HUDEP-2 (cell line): ENCODE measurements around the gene ATOH8.

ENCODE experiments used
- DNase-seq, 76 experiments: peaks; one replicate each; lab custom pipeline; 2025; ENCODE audit not compliant: unreplicated experiment in 76 of 76; lab: John Stamatoyannopoulos, UW

ATOH8 gene

DNA sequence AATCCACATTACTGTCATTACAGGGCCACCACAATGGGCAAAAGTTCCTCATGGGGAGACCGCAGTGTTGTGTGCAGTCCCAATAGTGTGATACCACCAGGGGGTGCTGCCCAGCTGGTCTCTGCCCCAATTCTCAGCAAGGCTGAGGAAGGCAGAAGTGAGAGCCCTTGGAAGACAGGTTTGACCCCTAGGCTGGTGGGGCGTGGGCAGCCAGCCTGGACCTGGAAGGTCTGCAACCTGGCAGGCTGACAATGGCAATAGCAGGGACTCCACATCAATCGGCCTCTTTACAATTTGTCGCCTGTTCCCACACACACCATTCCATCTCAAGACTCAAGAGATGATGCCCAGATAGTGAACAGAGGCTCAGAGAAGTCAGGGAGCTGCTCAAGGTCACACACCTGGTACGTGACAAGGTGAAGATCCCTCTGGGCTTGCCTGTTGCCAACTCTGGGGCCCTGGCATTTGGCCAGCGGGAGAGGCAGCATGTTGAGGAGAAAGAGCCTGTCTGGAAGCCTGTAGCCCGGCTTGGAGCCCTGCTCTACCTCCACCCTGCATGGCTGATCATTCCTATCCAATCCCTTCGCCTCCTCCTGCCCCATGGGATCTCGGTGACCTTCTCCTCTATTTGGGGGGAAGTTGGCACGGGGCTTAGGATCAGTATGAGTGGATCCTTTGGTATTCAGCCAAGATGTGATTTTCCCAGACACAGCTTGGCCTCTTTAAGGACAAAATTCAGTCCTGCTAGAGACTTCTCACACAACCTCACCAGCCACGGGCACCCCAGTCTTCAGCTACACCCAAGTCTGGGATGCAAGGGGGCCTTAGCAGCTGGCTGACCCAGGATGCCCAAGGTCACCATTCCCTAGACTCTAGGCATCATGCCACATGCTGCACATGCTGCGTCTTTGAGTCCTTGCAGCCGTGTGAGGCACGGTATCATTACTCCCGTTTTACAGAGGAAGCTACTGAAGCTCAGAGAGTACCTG lies 2.9 kb upstream of the ATOH8 start:
- DNase-seq: peak in 46 of 76 experiments; percentile 2 to 60 (median 28)

GRCh38 chr2:85751627-85752026 lies 2.2 kb upstream of the ATOH8 start:
- DNase-seq: no peak

GRCh38 chr2:85753035-85753524 lies 711 bp upstream of the ATOH8 start:
- no peak for DNase-seq

DNA sequence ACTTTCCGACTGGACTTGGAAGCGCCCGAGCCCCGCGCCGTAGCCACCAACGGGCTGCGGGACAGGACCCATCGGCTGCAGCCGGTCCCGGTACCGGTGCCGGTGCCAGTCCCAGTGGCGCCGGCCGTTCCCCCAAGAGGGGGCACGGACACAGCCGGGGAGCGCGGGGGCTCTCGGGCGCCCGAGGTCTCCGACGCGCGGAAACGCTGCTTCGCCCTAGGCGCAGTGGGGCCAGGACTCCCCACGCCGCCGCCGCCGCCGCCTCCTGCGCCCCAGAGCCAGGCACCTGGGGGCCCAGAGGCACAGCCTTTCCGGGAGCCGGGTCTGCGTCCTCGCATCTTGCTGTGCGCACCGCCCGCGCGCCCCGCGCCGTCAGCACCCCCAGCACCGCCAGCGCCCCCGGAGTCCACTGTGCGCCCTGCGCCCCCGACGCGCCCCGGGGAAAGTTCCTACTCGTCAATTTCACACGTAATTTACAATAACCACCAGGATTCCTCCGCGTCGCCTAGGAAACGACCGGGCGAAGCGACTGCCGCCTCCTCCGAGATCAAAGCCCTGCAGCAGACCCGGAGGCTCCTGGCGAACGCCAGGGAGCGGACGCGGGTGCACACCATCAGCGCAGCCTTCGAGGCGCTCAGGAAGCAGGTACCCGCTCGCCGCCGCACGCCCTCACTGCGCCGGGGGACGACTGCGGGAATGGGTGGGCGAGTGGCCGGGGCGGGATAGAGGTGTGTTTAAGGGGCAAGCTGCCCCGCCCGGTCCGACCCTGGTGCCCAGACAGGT lies 713 bp downstream of the ATOH8 start:
- DNase-seq: no peak

- DNase-seq: no peak
Observed at GRCh38 chr2:85755122-85756027, 1.6 kb downstream of the ATOH8 start.

GRCh38 chr2:85756195-85756594 lies 2.4 kb downstream of the ATOH8 start:
- no peak for DNase-seq

GRCh38 chr2:85756822-85757435 lies 3.1 kb downstream of the ATOH8 start:
- DNase-seq: no peak

- DNase-seq: no peak
Observed at GRCh38 chr2:85757860-85758259, 4.1 kb downstream of the ATOH8 start.

- no peak for DNase-seq
Observed at GRCh38 chr2:85758361-85759256, 4.8 kb downstream of the ATOH8 start.

DNA sequence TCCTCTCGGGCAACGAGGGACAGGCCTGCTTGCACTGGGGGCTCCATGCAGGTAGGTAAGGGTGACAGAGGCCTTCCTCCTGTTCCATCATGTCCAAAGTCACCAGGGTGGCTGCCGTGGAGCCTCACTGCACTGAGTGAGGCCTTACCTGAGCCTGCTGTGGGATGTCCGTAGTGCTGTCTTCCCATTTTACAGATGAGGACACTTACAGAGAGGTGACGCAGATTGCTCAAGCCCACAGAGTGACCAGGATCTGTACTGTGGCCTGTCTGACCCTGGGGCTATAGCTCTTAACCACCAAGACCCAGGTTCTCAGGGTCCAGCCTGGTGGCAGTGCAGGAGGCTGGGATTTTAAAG lies 5.4 kb downstream of the ATOH8 start:
- no peak for DNase-seq

DNA sequence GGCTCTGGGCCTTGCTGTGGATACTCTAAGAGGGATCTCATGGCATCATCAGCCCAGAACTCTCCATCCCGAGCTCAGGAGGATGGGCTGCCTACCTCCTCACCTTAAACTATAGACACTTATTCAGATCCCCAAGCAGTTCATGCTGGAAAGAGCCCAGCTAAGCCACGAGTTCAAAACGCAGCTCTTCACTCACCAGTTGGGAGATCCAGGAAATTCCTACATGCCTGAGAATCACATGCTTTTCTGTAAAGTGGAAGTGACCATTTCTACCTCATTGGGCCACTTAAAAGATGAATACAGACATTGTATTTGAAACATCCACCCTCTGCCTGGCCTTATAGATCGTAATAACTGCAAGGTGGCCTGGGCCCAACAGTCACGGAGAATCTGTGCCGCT lies 6.6 kb downstream of the ATOH8 start:
- no peak for DNase-seq

DNA sequence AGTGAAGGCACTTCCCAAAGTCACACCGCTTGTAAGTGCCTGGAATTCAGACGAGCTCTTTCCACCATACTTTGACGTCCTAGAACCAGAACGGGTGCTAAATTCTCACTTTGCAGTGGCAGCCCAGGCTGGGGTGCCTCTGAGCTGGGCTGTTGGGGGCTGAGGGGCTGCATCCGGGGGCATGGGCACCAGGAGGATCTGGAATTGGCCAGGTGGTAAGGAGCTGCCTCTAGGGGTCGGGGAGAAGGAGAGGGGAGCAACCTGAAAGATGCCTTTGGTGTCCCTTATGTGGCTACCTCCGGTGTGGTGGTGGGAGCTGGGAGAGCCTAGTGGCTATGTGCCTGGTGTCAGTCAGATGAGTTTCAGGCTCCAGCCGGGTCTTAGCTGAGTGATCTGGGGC lies 7.1 kb downstream of the ATOH8 start:
- DNase-seq: no peak

GRCh38 chr2:85761512-85761944 lies 7.7 kb downstream of the ATOH8 start:
- no peak for DNase-seq

GRCh38 chr2:85761946-85762345 lies 8.2 kb downstream of the ATOH8 start:
- DNase-seq: no peak

GRCh38 chr2:85763132-85763531 lies 9.3 kb downstream of the ATOH8 start:
- DNase-seq: no peak

DNA sequence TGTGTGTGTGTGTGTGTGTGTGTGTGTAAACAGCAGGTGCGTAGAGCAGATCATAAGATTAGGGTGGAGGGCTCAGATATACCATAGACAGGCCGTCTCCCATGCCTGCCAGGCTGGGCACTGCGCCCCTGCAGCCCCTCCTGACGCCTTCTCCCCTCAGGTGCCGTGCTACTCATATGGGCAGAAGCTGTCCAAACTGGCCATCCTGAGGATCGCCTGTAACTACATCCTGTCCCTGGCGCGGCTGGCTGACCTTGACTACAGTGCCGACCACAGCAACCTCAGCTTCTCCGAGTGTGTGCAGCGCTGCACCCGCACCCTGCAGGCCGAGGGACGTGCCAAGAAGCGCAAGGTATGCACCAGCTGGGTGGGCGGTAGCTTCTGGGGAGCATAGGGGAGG lies 10.0 kb downstream of the ATOH8 start:
- DNase-seq: no peak

GRCh38 chr2:85765081-85765731 lies 11.4 kb downstream of the ATOH8 start:
- no peak for DNase-seq

- DNase-seq: peak in 8 of 76 experiments; percentile 18 to 64 (median 42)
Observed at GRCh38 chr2:85766229-85766628, 12.4 kb downstream of the ATOH8 start.
